GM12864 (cell line): ENCODE data around the gene SLC36A3.

Experiments used
- DNase-seq: peaks from one replicate; pipeline ENCODE4 v3.0.0-alpha.2; 2011; ENCODE audit warnings: low read depth
- H3K4me3 ChIP-seq: 2 replicates; pipeline ENCODE4 v1.5.1; 2011; ENCODE audit warnings: mild to moderate bottlenecking, low read depth, low read length, control low read depth
- CTCF ChIP-seq: IDR thresholded peaks from 2 replicates; pipeline ENCODE4 v1.5.1; 2011; ENCODE audit warnings: low read depth, mild to moderate bottlenecking, moderate library complexity, low read length, control low read depth, inconsistent platforms; ENCODE audit errors: missing control alignments

The SLC36A3 gene

GRCh38 chr5:151234476-151235238 is 68.9 kb downstream of the SLC36A3 start:
- no peak for DNase-seq
- TF ChIP-seq CTCF: no peak
- peak overlapping the region; percentile 8; the same call in 1 of the 2 replicates for H3K4me3 ChIP-seq

- DNase-seq: no peak
- peak overlapping the region; percentile 18; the same call in 1 of the 2 replicates for H3K4me3 ChIP-seq
- TF ChIP-seq CTCF: no peak
Observed at GRCh38 chr5:151233616-151234085, 69.9 kb downstream of the SLC36A3 start.

DNA sequence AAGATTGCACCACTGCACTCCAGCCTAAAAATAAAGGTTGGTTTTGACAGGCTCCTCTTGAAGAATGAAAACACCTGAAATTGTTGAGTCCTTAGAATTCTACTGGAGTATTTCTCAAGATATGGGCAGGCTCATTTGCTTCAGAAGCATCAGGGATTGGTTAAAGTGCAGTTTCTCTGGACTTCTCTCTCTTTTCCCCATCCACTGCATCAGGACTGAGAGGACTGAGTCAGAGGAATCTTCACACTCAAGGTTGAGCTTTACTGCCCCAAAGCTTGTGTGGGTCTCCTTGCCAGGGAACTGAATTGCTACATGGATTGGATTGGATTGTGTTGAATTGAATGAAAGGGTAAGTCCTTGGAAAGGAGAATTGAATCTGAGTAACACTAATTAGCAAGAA is 72.2 kb downstream of the SLC36A3 start:
- DNase-seq: no peak
- no peak for TF ChIP-seq CTCF
- no peak overlapping the region for H3K4me3 ChIP-seq

GRCh38 chr5:151230048-151230680 is 73.4 kb downstream of the SLC36A3 start:
- H3K4me3 ChIP-seq: no peak overlapping the region
- no peak for TF ChIP-seq CTCF
- no peak for DNase-seq

- TF ChIP-seq CTCF: no peak
- no peak for DNase-seq
- H3K4me3 ChIP-seq: no peak overlapping the region
Observed at GRCh38 chr5:151228986-151229385, 74.6 kb downstream of the SLC36A3 start.

DNA sequence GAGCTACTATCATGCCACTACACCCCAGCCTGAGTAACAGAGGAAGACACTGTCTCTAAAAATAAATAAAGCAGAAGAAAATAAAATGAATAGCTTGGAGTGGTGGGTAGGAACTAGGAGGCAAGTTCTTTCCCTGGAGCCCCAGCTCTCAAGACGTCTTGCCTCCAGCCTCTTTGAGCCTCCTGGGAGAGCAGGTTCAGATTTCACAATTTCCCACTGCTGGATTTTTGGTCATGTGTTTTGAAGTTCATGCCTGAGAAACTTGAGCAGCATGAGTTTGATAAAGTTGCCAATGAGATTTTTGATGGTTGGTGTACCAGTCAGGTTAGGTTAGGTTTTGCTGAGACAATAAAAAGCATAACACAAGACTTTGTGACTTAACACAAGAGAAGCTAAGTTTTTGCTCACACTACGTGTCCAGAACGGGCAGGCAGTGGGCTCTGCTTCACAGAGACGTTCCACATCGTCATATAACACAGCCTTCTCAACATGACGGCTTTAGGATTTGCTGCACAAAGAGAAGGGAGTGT is 75.6 kb downstream of the SLC36A3 start:
- no peak for TF ChIP-seq CTCF
- no peak overlapping the region for H3K4me3 ChIP-seq
- DNase-seq: no peak
